Parietal lobe (tissue), 1 donor: ENCODE measurements around the gene C21orf58. TPM values are rescaled to one million over a fixed set of nuclear protein-coding genes. Genes with fewer than 3 reads are reported as not detected.

ENCODE experiments used
- total RNA-seq: library from RNA; depleted of rRNA; stranded (reverse); fragments of >200 nt; gene quantifications from one replicate; pipeline ENCODE4 v1.2.3, GENCODE V29; 2014

The C21orf58 gene
- 5.9 TPM for total RNA-seq

GRCh38 chr21:46323710-46324389, at the start of gene C21orf58, which contains the start of gene PCNT:
Gene C21orf58 (minus strand): TSS chr21:46323870. CDS start chr21:46322738, 1,132 bp downstream.
Gene PCNT (plus strand): TSS chr21:46324156. CDS start chr21:46324229, 73 bp downstream.

GRCh38 chr21:46285761-46286647, 37.7 kb downstream of the C21orf58 start, which contains the start of gene YBEY:
Gene YBEY (plus strand): TSS chr21:46286342. CDS start chr21:46286914, 572 bp downstream.

GRCh38 chr21:46285206-46285661, 38.4 kb downstream of the C21orf58 start, which contains the start of gene MCM3AP:
Gene MCM3AP (minus strand): TSS chr21:46285611. CDS start chr21:46285286, 325 bp downstream.

Other genes with a start within 250 kb of the C21orf58 start
- 17.8 TPM for gene COL6A2, start 225.8 kb downstream of the C21orf58 start, total RNA-seq
- gene FTCD, start 168.3 kb downstream of the C21orf58 start, total RNA-seq: 2.2 TPM
- 10.3 TPM for gene SPATC1L, start 139.4 kb downstream of the C21orf58 start, total RNA-seq
- gene LSS, start 95.1 kb downstream of the C21orf58 start, total RNA-seq: 118 TPM
- 130 TPM for gene MCM3AP, start 38.3 kb downstream of the C21orf58 start, total RNA-seq
- gene YBEY, start 37.5 kb downstream of the C21orf58 start, total RNA-seq: 15.7 TPM
- 58.8 TPM for gene PCNT, start 286 bp upstream of the C21orf58 start, total RNA-seq
- gene DIP2A, start 135.0 kb upstream of the C21orf58 start, total RNA-seq: 101 TPM